Mesenteric fat pad (tissue), 1 donor: ENCODE results near the gene CIPC. TPM values are rescaled to one million over a fixed set of nuclear protein-coding genes. Genes with fewer than 3 reads are reported as not detected.

ENCODE experiments used
- DNase-seq: peaks from one replicate; pipeline ENCODE4 v3.0.0-alpha.2; 2020; ENCODE audit warnings: low spot score
- total RNA-seq: library from RNA; stranded (reverse); fragmentation: NEBNext Ultra II Directional; extraction: Animal tissue kit (Norgen Biotek cat#: 25700); gene quantifications from one replicate; pipeline ENCODE4 v1.2.1, GENCODE V29; 2021
- donor health status: DM: yes; HTN: yes; CAD: no.

CIPC gene
- total RNA-seq, 1 donor from 2014 or later, result 23.1 TPM

DNA sequence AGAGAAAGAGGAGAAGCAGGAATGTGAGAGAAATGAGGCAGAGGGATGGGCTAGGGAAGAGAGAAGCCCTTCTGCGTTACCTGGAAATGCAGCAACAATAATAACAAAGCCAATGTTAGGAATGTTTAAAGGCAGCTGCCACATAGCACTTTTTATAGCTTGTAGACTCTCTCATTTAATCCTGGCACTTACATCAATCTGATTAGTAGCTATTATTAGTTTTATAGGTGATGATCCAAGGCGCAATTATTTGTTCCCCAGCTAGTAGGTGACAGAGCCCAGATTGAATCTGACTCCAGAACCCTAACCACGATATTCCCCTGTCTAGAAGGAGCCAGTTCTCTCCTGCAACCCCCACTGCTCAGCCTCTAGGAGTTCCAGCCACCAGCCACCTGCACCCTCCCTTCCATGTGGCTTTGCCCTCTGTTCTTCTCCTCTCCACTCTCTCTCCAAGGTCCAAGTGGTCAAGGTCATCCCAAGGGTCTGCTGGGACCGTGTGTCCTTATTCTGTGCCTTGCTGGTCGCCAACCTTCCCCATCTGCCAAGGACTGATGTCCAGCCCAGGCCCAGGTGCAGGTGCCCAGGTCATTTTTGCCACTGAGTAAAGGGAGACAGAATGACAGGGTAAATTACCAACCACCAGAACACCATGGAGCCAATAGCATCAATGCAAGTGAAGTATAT, 29.4 kb upstream of the CIPC start:
- no peak for DNase-seq

DNA sequence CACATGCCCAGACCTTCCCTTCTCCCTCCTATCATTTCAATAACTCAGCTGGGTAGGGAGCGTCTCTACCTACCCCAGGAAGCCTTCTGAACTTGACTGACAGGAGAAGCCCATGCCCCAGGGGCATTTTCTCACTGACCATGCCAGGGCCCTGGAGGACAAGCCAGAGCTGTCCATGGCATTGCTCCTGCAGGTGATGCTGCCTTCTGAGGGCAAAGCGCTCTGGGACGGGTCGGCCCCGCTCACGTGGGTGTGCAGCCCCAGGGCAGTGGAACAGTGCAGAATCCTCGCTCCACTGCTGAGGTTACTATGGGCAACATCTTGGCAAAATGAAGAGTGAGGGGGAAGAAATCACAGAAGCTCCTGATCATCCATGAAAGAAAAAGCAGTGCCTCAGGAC, 28.5 kb upstream of the CIPC start:
- DNase-seq, result no peak

GRCh38 chr14:77071938-77072388, 26.1 kb upstream of the CIPC start:
- no peak for DNase-seq

DNA sequence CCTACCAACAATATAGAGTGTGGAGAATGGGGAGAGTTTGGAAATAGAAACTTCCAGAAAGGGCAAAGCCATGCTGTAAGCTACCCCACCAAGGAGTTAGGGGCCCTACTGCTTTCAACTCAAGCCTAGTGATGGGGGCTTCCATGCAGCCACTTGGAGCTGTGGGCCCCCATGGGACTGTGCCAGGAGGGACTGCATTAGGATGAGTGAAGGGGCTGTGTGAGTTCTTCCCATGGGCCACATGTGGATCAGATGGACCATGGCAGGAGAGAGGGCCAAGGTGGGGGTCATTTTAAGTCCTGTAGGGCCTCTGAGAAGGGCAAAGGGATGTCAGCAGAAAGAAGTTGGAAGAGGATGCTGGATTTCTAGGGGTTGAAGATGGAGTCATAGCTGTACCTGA, 23.1 kb upstream of the CIPC start:
- no peak for DNase-seq

DNA sequence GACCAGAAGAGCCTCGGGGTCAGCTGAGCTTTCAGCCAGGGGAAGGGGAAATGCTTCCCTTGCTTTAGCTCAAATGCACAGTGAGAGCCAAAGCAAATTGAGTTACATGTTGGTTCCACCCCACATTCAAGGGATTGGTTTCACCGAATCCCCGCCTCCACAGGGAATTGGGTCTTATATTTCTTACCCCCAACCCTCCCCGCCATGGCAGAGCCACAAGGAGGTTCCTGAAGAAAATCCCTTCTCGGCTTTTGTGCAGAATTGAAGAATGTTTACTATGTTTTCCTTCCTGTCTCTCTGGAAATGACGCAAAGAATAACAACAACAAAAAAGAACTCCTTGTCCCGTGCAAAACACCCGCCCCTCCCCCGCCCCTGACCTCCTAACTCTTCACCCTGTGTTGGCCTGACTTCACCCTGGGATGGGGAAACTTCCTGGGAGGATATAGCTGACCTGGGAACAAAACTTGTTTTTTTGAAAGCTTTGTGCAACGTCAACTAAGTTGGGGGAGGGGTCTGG, 21.9 kb upstream of the CIPC start:
- DNase-seq, result no peak

DNA sequence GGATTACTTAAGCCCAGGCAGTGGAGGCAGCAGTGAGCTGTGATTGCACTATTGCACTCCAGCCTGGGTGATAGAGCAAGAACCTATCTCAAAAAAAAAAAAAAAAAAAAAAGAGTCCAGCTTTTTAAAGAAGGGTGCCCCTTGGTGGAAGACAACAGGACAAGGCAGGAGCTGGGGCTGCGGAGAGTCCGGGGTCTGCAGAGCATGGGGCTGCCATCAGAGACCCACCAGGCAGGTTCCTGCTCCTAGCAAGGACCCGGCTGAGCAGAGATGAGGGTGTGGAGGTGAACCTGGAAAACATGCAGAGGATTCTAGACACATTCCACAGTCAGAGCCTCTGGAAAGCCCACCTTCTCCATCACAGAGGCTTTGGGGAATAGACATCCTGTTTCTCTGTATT, 21.0 kb upstream of the CIPC start:
- DNase-seq, result no peak

GRCh38 chr14:77082356-77082755, 15.7 kb upstream of the CIPC start:
- DNase-seq, result no peak

DNA sequence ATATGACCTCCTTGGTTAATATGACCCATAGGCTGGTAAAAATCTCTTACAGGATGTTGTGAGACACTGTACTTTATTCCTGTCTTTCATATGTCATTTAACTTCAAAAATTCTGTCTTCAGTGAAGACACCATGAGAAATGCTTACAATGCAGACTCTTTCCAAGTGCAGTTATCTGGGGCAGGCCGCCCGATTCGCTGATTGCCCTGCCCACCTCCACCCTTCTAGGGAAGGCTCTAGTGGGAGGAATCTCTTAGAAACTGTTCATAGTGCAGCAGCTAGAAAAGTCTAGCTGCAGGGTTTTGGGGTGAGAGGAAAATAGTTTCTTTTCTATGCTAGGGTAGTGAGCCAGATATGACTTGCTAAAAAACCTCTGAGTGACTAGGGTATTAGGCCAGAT, 15.0 kb upstream of the CIPC start:
- no peak for DNase-seq

- no peak for DNase-seq
Measured at GRCh38 chr14:77084985-77085384, 13.1 kb upstream of the CIPC start.

- DNase-seq, result no peak
Measured at GRCh38 chr14:77085538-77085937, 12.5 kb upstream of the CIPC start.

DNA sequence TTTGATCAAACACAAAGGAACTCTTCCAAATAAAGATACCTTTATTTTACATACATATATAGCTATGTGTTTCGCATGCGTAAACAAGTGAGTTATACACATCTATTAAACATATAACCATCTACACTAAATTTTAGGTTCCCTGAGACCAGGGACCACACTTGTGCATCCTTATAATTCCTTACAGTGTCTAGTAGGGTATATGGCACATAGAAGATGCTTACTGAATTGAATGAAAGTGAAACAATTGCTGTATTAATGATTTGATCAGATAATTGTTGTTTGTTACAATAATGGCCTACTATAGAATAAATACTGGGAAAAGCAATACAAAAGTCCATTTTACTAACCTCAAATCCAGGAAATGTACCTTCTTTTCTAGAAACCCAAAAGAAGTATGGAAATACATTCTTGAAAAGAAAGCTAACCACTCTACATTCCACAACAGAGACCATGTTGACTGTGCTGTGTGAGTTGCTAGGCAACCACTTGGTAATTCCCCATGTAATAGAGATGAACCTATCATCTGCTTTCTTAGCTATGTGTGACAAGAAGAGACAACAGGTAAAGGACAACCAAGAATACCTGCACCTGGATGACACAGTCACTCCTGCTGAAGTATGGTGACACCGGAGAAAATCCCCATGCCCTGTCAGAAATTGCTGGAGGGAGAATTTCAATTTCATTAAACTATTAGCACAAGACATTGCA, 11.9 kb upstream of the CIPC start:
- DNase-seq, result no peak

DNA sequence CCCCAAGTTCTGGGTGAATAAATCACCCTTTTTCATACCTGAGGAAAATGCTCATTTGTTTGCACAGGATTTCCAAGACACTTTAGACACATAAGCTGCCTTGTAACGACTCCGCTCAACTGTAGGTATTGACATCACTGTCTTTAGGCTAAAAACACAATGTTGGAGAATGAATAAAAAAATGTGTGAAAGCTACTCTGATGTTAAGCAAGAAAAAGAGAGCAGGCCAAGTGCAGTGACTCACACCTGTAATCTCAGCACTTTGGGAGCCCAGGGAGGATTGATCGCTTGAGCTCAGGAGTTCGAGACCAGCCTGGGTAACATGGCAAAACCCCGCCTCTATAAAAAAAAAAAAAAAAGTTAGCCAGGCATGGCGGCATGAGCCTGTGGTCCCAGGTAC, 11.1 kb upstream of the CIPC start:
- no peak for DNase-seq

DNA sequence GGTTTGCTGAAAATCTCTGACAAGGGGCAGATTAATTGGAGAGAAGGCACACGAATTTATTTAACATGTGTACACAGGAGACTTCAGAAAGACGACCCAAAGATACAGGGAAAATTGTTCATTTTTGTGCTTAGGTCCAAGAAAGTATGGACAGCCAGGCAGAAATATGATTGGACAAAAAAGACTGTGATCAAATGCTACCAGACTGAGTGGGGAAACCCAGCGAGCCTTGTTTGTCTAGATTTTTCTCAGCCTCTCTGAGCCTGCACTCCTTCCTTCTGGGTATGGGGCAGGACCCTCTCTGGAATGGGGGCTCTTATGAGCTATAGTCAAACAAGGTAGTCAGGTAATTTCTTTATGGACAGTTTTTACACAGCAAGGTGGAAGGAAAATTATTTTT, 10.4 kb upstream of the CIPC start:
- DNase-seq, result no peak

GRCh38 chr14:77088219-77088618, 9.8 kb upstream of the CIPC start:
- no peak for DNase-seq

- DNase-seq, result no peak
Measured at GRCh38 chr14:77088645-77089044, 9.4 kb upstream of the CIPC start.

- DNase-seq, result no peak
Measured at GRCh38 chr14:77091518-77091917, 6.5 kb upstream of the CIPC start.

DNA sequence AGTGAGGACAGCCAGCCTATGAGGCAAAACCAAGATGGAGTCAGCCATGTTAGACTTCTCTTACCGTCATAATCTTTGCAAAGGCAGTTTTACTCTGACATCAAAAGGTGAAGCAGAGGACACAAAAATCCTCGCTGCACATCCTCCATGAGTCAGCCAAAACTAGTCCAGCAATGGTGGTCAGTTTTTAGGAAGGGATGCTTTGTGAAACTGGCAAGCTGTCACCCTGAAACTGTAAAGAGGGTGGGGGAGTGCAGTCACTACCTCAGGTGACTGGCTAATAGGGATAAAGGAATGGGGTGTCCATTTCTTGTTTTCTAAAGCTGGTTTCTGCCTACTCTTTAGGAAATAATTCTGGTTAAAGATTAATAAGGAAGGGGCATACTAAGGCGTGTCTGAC, 5.4 kb upstream of the CIPC start:
- DNase-seq, result no peak

DNA sequence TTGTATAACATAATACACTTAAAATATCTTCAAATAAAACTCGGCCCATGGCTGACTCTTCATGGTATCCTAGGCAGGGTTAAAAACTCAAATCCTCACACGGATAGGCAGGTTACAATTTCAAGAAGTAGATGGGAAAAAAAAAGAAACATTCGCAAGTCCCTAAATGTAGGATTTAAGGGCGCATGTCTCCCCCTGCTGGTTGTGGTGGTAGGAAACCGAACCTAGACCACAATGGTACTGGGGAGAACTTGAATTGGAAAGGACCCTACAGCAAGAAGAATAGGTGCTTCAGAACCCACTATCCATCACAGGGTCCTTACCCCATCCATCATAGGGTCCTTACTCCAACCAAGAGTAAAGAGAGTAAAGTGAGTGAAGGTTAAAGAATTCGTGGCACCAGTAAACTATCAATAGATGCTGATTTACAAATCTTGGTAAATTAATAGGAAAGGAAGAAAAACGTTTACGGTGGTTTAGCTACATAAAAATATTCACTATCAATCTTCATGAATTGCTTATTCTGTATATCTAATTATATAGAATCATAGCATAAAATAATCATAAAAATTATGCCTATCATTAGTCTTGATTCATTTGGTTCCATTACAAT, 3.3 kb upstream of the CIPC start:
- DNase-seq, result no peak

DNA sequence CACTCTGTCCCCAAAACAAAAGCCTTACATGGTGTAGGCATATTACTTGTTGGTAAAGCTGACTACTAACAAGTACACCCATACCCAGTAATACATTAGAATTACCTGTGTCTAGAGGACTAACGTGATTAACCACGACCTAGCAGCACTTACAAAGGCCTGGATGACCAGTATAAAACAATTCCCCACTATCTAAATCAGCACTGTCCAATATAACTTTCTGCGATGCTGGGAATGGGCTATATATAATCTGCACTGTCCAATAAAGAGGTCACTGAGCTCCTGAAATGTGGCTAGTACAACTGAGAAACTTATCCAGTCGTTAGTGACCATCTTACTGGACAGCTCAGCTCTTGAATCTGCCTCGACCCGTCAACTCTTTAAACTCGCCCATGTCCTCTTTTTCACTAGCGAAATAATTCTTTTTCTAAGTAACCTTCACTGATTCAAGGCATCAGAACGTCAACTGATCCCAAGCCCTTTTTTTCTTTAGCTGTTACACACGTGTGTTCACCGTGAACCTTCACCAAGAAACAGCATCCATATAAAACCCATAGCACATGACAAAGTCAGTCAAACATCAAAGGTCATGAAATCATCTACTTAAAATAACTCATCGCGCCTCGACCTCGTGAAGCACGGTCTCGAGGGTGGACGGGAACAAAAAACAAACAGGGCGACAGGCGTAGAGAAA, 905 bp upstream of the CIPC start:
- no peak for DNase-seq

DNA sequence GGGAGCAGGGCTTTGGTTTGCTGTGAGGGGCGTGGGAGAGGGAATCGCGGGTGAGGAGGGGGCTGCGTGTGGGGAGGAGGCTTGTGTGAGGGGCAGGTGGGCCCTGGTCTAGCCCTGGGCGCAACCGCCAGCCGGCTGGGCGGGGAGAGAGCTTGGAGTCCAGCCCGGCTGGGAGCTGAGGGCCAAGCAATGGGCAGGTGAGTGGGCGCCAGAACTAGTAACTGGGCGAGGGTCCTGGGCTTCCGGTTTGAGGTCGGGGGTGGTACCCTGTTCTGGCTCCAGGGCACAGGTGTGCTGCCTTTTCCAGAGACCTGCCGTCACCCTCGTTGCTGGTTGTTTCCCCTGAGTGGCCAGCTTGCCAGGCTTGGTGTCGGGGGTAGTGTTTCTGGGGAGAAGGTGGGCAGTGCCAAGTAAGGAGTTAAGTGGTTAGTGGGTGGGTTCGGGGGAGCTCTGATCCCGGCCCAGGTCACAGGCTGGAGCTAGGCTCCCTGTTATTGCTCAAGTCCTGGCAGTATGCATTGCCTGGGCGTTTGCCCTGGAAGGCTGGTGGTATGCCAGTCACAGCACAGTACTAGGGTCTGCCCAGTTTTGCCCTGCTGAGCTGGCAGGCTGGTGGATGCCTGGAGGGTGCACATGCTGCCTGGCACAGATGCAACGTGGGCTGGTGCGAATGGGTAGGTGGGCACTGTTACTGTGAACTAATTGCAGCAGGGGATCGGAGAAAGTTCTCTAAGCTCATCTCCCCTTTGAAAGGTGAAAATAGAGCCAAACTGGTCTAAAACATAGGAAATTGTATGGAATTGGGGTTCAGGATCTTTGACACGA, 683 bp downstream of the CIPC start:
- no peak for DNase-seq
